HCT116 (cell line): Measurements from ENCODE around the gene ERVW-1. TPM values are rescaled to one million over a fixed set of nuclear protein-coding genes. Genes with fewer than 3 reads are reported as not detected.

Source experiments
- ATAC-seq: fragments of 200-7000 bp; cut with Tn5 transposase; 2 replicates; pipeline ENCODE4 v1.9.1; 2020; ENCODE audit warnings: mild to moderate bottlenecking, moderate library complexity
- BruUV-seq: library from RNA; stranded (reverse); fragments of 400-500 nt; replicated peaks from 2 replicates; lab custom pipeline; 2021; lab: Mats Ljungman, UMichigan
- CTCF ChIA-PET: fragments of 300-600 bp; sonication (Branson Sonifier 250); formaldehyde crosslinking; loops from one replicate; lab custom pipeline; 2021; ENCODE audit warnings: antibody characterized with exemption; lab: Charles Lee
- POLR2A ChIA-PET: fragments of 300-600, 350-600 bp; sonication (Branson Sonifier 250); formaldehyde crosslinking; loops from one replicate; lab custom pipeline; 2021; ENCODE audit warnings: antibody characterized with exemption; lab: Charles Lee
- RAD21 ChIA-PET, 2 experiments: fragments of 300-600 bp; sonication (Branson Sonifier 250); formaldehyde crosslinking; loops; one replicate each; lab custom pipeline; 2023; ENCODE audit warnings: low total read pairs in 2 of 2; ENCODE audit not compliant: uncharacterized antibody in 2 of 2, unreplicated experiment in 2 of 2, low non-redundant PET in 1 of 2; lab: Charles Lee
- DNase-seq: peaks from one replicate; pipeline ENCODE4 v3.0.0-alpha.2; 2010; ENCODE audit warnings: low read depth, low spot score
- H2AFZ ChIP-seq: fragments of 200-600 bp; shearing (Covaris generic), sonication (generic); 2 replicates; pipeline ENCODE4 v1.6.1; 2017; ENCODE audit warnings: low read depth, mixed run types, mixed read lengths, antibody characterized with exemption, low read length; ENCODE audit not compliant: poor library complexity, severe bottlenecking
- H3K27ac ChIP-seq: 2 replicates; pipeline ENCODE4 v1.5.1; 2012; ENCODE audit warnings: low read depth, low read length
- H3K27me3 ChIP-seq: fragments of 200-600 bp; sonication (generic); 2 replicates; pipeline ENCODE4 v1.6.1; 2016; ENCODE audit warnings: mixed run types, low read length, mixed read lengths; ENCODE audit not compliant: insufficient read depth
- H3K36me3 ChIP-seq, 2 experiments: fragments of 200-500 bp in 1 of 2; fragments of 200-600 bp in 1 of 2; sonication (Bioruptor generic) in 1 of 2; sonication (generic) in 1 of 2; 2 replicates each; pipeline versions ENCODE4 v1.5.1 to v1.6.1; 2014 to 2016; ENCODE audit warnings: low read length in 2 of 2, inconsistent platforms in 1 of 2, mixed read lengths in 1 of 2, mixed run types in 1 of 2; ENCODE audit not compliant: insufficient read depth in 2 of 2, control insufficient read depth in 1 of 2
- H3K4me1 ChIP-seq, 2 experiments: fragments of 200-600 bp in 1 of 2; sonication (generic) in 1 of 2; 2 replicates each; pipeline versions ENCODE4 v1.5.1 to v1.6.1; 2012 to 2017; ENCODE audit warnings: low read length in 2 of 2, inconsistent platforms in 1 of 2, mild to moderate bottlenecking in 1 of 2, mixed read lengths in 1 of 2, mixed run types in 1 of 2, moderate library complexity in 1 of 2; ENCODE audit not compliant: insufficient read depth in 2 of 2, control insufficient read depth in 1 of 2
- H3K4me2 ChIP-seq: fragments of 200-600 bp; sonication (generic); 2 replicates; pipeline ENCODE4 v1.6.1; 2017; ENCODE audit warnings: mixed run types, low read length, mixed read lengths
- H3K4me3 ChIP-seq, 2 experiments: fragments of 200-600 bp in 1 of 2; sonication (generic) in 1 of 2; replicated peaks in 1 of 2; 2 replicates each; pipeline ENCODE4 v1.5.1; 2011 to 2016; ENCODE audit warnings: low read length in 2 of 2, control low read depth in 1 of 2, low read depth in 1 of 2, mild to moderate bottlenecking in 1 of 2, mixed read lengths in 1 of 2, mixed run types in 1 of 2
- H3K79me2 ChIP-seq: fragments of 200-600 bp; sonication (generic); 2 replicates; pipeline ENCODE4 v1.6.1; 2017; ENCODE audit warnings: mild to moderate bottlenecking, mixed run types, low read length, moderate library complexity, mixed read lengths; ENCODE audit not compliant: insufficient read depth
- H3K9ac ChIP-seq: fragments of 200-600 bp; sonication (generic); 2 replicates; pipeline ENCODE4 v1.6.1; 2016; ENCODE audit warnings: low read length, mixed read lengths
- H3K9me2 ChIP-seq: fragments of 200-600 bp; sonication (generic), shearing (Covaris generic); 2 replicates; pipeline ENCODE4 v1.6.1; 2017; ENCODE audit warnings: mixed run types, mild to moderate bottlenecking, moderate library complexity; ENCODE audit not compliant: insufficient read depth
- H3K9me3 ChIP-seq, 2 experiments: fragments of 200-500 bp in 1 of 2; fragments of 200-600 bp in 1 of 2; sonication (Bioruptor generic) in 1 of 2; sonication (generic) in 1 of 2; 2 replicates each; pipeline ENCODE4 v1.6.1; 2014 to 2017; ENCODE audit warnings: low read length in 2 of 2, mixed read lengths in 2 of 2, inconsistent platforms in 1 of 2, low read depth in 1 of 2, mild to moderate bottlenecking in 1 of 2, mixed run types in 1 of 2, moderate library complexity in 1 of 2; ENCODE audit not compliant: control insufficient read depth in 1 of 2, insufficient read depth in 1 of 2
- H4K20me1 ChIP-seq: fragments of 200-600 bp; sonication (generic), shearing (Covaris generic); 2 replicates; pipeline ENCODE4 v1.6.1; 2017; ENCODE audit warnings: mixed run types, mild to moderate bottlenecking, moderate library complexity; ENCODE audit not compliant: insufficient read depth
- CBX3 ChIP-seq: IDR thresholded peaks from 2 replicates; pipeline ENCODE4 v1.6.1; 2012; ENCODE audit warnings: low read depth
- CEBPB ChIP-seq: IDR thresholded peaks from 2 replicates; pipeline ENCODE4 v1.6.1; 2012; ENCODE audit warnings: low read depth
- EGR1 ChIP-seq: IDR thresholded peaks from 2 replicates; pipeline ENCODE4 v1.6.1; 2012; ENCODE audit warnings: low read depth
- ELF1 ChIP-seq: IDR thresholded peaks from 2 replicates; pipeline ENCODE4 v1.6.1; 2012; ENCODE audit warnings: low read depth, borderline replicate concordance
- EZH2 ChIP-seq: fragments of 200-600 bp; sonication (generic); IDR thresholded peaks from 2 replicates; pipeline ENCODE4 v1.6.1; 2017; ENCODE audit warnings: antibody characterized with exemption, mixed run types
- EZH2phosphoT487 ChIP-seq: fragments of 200-600 bp; IDR thresholded peaks from 2 replicates; pipeline ENCODE4 v1.6.1; 2018; ENCODE audit warnings: antibody characterized with exemption, borderline replicate concordance
- MAX ChIP-seq: IDR thresholded peaks from 2 replicates; pipeline ENCODE4 v1.6.1; 2012
- POLR2A ChIP-seq: IDR thresholded peaks from 2 replicates; pipeline ENCODE4 v1.7.0; 2011; ENCODE audit warnings: borderline replicate concordance; ENCODE audit not compliant: insufficient read depth, insufficient read length; ENCODE audit errors: extremely low read depth
- RAD21 ChIP-seq: IDR thresholded peaks from 2 replicates; pipeline ENCODE4 v1.6.1; 2012; ENCODE audit warnings: low read depth, mild to moderate bottlenecking
- REST ChIP-seq: IDR thresholded peaks from 2 replicates; pipeline ENCODE4 v1.6.1; 2012; ENCODE audit warnings: low read depth
- SIN3A ChIP-seq: IDR thresholded peaks from 2 replicates; pipeline ENCODE4 v1.6.1; 2012; ENCODE audit warnings: low read depth
- SP1 ChIP-seq: IDR thresholded peaks from 2 replicates; pipeline ENCODE4 v1.6.1; 2012; ENCODE audit warnings: low read depth
- SRF ChIP-seq: IDR thresholded peaks from 2 replicates; pipeline ENCODE4 v1.6.1; 2012; ENCODE audit warnings: low read depth
- TCF7L2 ChIP-seq: IDR thresholded peaks from 2 replicates; pipeline ENCODE4 v1.7.0; 2011; ENCODE audit warnings: borderline replicate concordance, inconsistent platforms; ENCODE audit not compliant: insufficient read depth, insufficient read length; ENCODE audit errors: extremely low read depth
- YY1 ChIP-seq: IDR thresholded peaks from 2 replicates; pipeline ENCODE4 v1.6.1; 2011; ENCODE audit warnings: low read length, low read depth, moderate library complexity, mild to moderate bottlenecking; ENCODE audit not compliant: insufficient replicate concordance; ENCODE audit errors: extremely low read depth
- ZBTB33 ChIP-seq: IDR thresholded peaks from 2 replicates; pipeline ENCODE4 v1.6.1; 2011; ENCODE audit warnings: mild to moderate bottlenecking, low read length, moderate library complexity; ENCODE audit not compliant: insufficient replicate concordance; ENCODE audit errors: extremely low read depth
- ZFX ChIP-seq: fragments of 450-650 bp; IDR thresholded peaks from 2 replicates; pipeline ENCODE4 v1.6.1; 2017
- ZNF274 ChIP-seq: fragments of 200-500 bp; sonication (Bioruptor generic); IDR thresholded peaks from 2 replicates; pipeline ENCODE4 v1.6.1; 2014; ENCODE audit warnings: mild to moderate bottlenecking, low read depth, low read length, inconsistent platforms
- intact Hi-C: fragments of 100-400 bp; cut with micrococcal nuclease; formaldehyde crosslinking; loops from 2 replicates; pipeline ENCODE4 v1.10.0; 2022
- total RNA-seq: library from RNA; stranded (reverse); gene quantifications from one replicate; pipeline ENCODE4 v1.2.1, GENCODE V29; 2021; ENCODE audit not compliant: unreplicated experiment
- TF ChIP-seq, protein P1 (sequence below), 3 experiments: fragments of 200-600 bp in 1 of 3; sonication (generic) in 1 of 3; IDR thresholded peaks in 2 of 3; conservative IDR thresholded peaks in 1 of 3; 2 replicates each; pipeline ENCODE4 v1.5.1; 2012 to 2017; ENCODE audit warnings: low read depth in 2 of 3, low read length in 2 of 3, antibody characterized with exemption in 1 of 3, borderline replicate concordance in 1 of 3, control low read depth in 1 of 3, mild to moderate bottlenecking in 1 of 3, mixed read lengths in 1 of 3, mixed run types in 1 of 3, moderate library complexity in 1 of 3; ENCODE audit not compliant: insufficient read depth in 1 of 3

The ERVW-1 gene
- total RNA-seq, 1 experiment from 2014 or later, result not detected

GRCh38 chr7:92460510-92460909 is 17.2 kb downstream of the ERVW-1 start:
- POLR2A ChIA-PET, result no interaction called here
- Histone ChIP-seq H3K4me3 (no peak overlapping the region), H3K79me2 (no peaks in the 10 kb centered on the region), H2AFZ (no peak overlapping the region), H3K27me3 (no peaks in the 10 kb centered on the region), H3K9ac (no peak overlapping the region), H4K20me1 (no peaks in the 10 kb centered on the region), H3K9me3 (no peaks in the 10 kb centered on the region), H3K4me2 (no peak overlapping the region), H3K27ac (no peak overlapping the region), H3K4me1 (no peaks in the 10 kb centered on the region), H3K36me3 (peaks cover 8 to 11% of the 10 kb centered on the region in 2 experiments; a peak in 3 of 4 replicates), H3K9me2 (no peaks in the 10 kb centered on the region)
- no peak for TF ChIP-seq EZH2phosphoT487
- no peak for TF ChIP-seq RAD21
- no peak for TF ChIP-seq ZNF274
- TF ChIP-seq SRF, result no peak
- TF ChIP-seq CEBPB, result no peak
- TF ChIP-seq SP1, result no peak
- TF ChIP-seq ZBTB33, result no peak
- TF ChIP-seq MAX, result no peak
- TF ChIP-seq, protein P1, sequence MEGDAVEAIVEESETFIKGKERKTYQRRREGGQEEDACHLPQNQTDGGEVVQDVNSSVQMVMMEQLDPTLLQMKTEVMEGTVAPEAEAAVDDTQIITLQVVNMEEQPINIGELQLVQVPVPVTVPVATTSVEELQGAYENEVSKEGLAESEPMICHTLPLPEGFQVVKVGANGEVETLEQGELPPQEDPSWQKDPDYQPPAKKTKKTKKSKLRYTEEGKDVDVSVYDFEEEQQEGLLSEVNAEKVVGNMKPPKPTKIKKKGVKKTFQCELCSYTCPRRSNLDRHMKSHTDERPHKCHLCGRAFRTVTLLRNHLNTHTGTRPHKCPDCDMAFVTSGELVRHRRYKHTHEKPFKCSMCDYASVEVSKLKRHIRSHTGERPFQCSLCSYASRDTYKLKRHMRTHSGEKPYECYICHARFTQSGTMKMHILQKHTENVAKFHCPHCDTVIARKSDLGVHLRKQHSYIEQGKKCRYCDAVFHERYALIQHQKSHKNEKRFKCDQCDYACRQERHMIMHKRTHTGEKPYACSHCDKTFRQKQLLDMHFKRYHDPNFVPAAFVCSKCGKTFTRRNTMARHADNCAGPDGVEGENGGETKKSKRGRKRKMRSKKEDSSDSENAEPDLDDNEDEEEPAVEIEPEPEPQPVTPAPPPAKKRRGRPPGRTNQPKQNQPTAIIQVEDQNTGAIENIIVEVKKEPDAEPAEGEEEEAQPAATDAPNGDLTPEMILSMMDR (IDR thresholded peaks at IDR 0.05 in 2 of 3, conservative IDR thresholded peaks at IDR 0.05 in 1 of 3; ENCODE audit: borderline replicate concordance in 1 of 3, insufficient read depth in 1 of 3, low read depth in 2 of 3, low read length in 2 of 3), result no peak
- TF ChIP-seq EZH2, result no peak
- no peak for TF ChIP-seq YY1
- no peak for TF ChIP-seq TCF7L2
- no peak for TF ChIP-seq ZFX
- no peak for TF ChIP-seq ELF1
- TF ChIP-seq SIN3A, result no peak
- TF ChIP-seq POLR2A, result no peak
- no peak for TF ChIP-seq CBX3
- TF ChIP-seq EGR1, result no peak
- TF ChIP-seq REST, result no peak
- RAD21 ChIA-PET, result no interaction called here
- ATAC-seq, result no peak
- DNase-seq, result no peak
- intact Hi-C loops, result no loop called here
- CTCF ChIA-PET, result interaction anchor here (0.7 to 2.2 kb wide), 6 partner anchors 13 to 420 kb away, joined by 3 to 24 read pairs (median 4); partner anchors contain the start of gene GATAD1
- BruUV-seq, result no TSS peak
